ENCODE measurements around the gene SYCE3. TPM values are rescaled to one million over a fixed set of nuclear protein-coding genes. Genes with fewer than 3 reads are reported as not detected.

The SYCE3 gene
- polyA plus RNA-seq, 12 donors: not detected

- DNase-seq: no peak
Observed at GRCh38 chr22:50600967-50601668, 38.4 kb upstream of the SYCE3 start.

GRCh38 chr22:50600538-50600937 lies 37.8 kb upstream of the SYCE3 start, which contains the start of gene MAPK8IP2:
TSS of gene MAPK8IP2 (plus strand) at chr22:50600793. CDS start at chr22:50600819, 26 bp downstream.
- DNase-seq: no peak

- DNase-seq: peak; percentile 61
Observed at GRCh38 chr22:50599816-50600455, 37.2 kb upstream of the SYCE3 start.

- DNase-seq: no peak
Observed at GRCh38 chr22:50597097-50597496, 34.4 kb upstream of the SYCE3 start.

- no peak for DNase-seq
Observed at GRCh38 chr22:50595189-50595588, 32.5 kb upstream of the SYCE3 start.

- no peak for DNase-seq
Observed at GRCh38 chr22:50587407-50587806, 24.7 kb upstream of the SYCE3 start.

GRCh38 chr22:50586416-50586815 lies 23.7 kb upstream of the SYCE3 start:
- no peak for DNase-seq

- DNase-seq: no peak
Observed at GRCh38 chr22:50585781-50586180, 23.1 kb upstream of the SYCE3 start.

GRCh38 chr22:50585238-50585637 lies 22.5 kb upstream of the SYCE3 start:
- no peak for DNase-seq

GRCh38 chr22:50584106-50585096 lies 21.7 kb upstream of the SYCE3 start:
- no peak for DNase-seq

GRCh38 chr22:50583294-50583861 lies 20.7 kb upstream of the SYCE3 start:
- DNase-seq: no peak

GRCh38 chr22:50582493-50583293 lies 20.0 kb upstream of the SYCE3 start, which contains the start of gene CHKB:
TSS of gene CHKB (minus strand) at chr22:50582849. CDS start at chr22:50582781, 68 bp downstream.
- DNase-seq: peak; percentile 98

- DNase-seq: peak; percentile 15
Observed at GRCh38 chr22:50581950-50582492, 19.3 kb upstream of the SYCE3 start.

GRCh38 chr22:50581031-50581949 lies 18.6 kb upstream of the SYCE3 start:
- DNase-seq: no peak

GRCh38 chr22:50579752-50580151 lies 17.0 kb upstream of the SYCE3 start:
- no peak for DNase-seq

- no peak for DNase-seq
Observed at GRCh38 chr22:50578776-50579310, 16.1 kb upstream of the SYCE3 start.

- DNase-seq: no peak
Observed at GRCh38 chr22:50577987-50578775, 15.5 kb upstream of the SYCE3 start, which contains the start of gene CPT1B. TSS of gene CPT1B (minus strand) at chr22:50578427. CDS start at chr22:50577915, 512 bp downstream.

- DNase-seq: no peak
Observed at GRCh38 chr22:50577697-50577986, 14.9 kb upstream of the SYCE3 start.

Data from muscle of arm (tissue), 12 donors.